D721Med (cell line): ENCODE data around the gene LMBRD1.

Source experiments
- DNase-seq: peaks from one replicate; pipeline ENCODE4 v3.0.0; 2011; ENCODE audit warnings: low spot score; ENCODE audit not compliant: insufficient read length
- FAIRE-seq: peaks from 2 replicates; lab custom pipeline; 2011; peaks lifted over from hg19 to GRCh38; lab: Jason Lieb, UNC
- TF ChIP-seq, protein P1 (sequence below): IDR thresholded peaks from 2 replicates; pipeline ENCODE4 v1.5.1; 2012; ENCODE audit warnings: mild to moderate bottlenecking, control low read depth; ENCODE audit not compliant: insufficient read depth; ENCODE audit errors: missing control alignments

LMBRD1 gene

DNA sequence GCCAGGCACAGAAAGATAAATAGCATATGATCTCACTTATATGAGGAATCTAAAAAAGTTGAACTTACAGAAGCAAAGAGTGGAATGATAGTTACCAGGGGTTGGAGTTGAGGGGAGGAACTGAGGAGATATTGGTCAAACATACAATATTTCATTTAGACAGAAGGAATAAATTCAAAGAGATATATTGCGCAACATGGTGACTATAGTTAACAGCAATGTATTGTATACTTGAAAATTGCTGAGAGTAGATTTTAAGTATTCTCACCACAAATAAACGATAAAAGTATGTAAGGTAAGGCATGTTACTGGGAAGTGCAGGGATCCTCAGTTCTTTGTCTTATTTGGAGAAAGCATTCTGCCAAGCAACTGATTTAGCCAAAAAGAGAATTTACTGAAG, 171.9 kb downstream of the LMBRD1 start:
- no peak for FAIRE-seq

More for the DNA sequence above, 171.9 kb downstream of the LMBRD1 start:
- TF ChIP-seq, protein P1, sequence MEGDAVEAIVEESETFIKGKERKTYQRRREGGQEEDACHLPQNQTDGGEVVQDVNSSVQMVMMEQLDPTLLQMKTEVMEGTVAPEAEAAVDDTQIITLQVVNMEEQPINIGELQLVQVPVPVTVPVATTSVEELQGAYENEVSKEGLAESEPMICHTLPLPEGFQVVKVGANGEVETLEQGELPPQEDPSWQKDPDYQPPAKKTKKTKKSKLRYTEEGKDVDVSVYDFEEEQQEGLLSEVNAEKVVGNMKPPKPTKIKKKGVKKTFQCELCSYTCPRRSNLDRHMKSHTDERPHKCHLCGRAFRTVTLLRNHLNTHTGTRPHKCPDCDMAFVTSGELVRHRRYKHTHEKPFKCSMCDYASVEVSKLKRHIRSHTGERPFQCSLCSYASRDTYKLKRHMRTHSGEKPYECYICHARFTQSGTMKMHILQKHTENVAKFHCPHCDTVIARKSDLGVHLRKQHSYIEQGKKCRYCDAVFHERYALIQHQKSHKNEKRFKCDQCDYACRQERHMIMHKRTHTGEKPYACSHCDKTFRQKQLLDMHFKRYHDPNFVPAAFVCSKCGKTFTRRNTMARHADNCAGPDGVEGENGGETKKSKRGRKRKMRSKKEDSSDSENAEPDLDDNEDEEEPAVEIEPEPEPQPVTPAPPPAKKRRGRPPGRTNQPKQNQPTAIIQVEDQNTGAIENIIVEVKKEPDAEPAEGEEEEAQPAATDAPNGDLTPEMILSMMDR = no peak
- DNase-seq = no peak
